ENCODE measurements around the gene GOLGA7B.

Gene GOLGA7B

DNA sequence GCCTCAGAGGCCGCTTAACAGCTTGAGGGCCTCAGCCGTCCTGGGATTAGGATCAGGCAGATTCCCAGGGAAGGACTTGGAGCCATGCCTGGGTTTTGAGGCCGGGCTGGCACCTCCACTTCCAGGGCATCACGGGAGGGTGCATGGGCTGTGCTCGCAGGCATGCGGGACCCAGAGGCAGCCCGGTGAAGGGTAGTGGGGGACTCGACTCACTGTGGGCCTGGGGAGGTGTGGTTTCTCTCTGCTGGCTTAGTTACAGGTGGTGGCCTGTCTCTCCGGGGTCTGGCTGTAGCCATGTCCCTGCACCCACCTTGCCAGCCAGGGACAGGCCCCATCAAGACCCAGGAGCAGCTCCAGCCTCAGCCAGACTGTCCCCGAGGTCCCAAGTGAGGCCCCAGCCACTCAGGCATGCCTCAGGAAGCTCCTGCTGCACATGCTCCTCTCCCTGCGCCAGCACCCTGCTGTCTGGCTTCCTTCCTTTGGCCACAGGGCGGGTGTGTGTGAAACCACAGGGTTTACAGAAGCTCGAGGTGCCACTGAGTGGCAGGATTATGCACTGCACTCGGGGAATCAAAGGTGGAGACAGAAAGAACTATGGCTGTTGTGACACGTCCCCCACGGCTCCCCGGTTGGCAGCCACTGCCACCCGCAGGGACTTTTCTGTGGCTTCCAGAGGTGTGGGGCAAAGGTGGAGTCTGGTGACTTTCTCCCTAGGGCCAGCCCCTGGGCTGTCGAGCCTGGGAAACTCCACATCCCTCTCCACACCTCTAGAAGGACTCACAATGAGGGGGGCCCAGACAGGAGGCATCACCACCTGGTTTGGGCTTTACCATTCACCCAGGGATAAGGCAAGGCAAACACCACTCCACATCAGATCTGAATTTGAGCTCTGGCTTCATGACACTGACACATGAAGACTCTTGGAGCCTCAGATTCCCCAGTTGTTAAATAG, 19.7 kb downstream of the GOLGA7B start:
- peak; percentile 67 for DNase-seq

DNA sequence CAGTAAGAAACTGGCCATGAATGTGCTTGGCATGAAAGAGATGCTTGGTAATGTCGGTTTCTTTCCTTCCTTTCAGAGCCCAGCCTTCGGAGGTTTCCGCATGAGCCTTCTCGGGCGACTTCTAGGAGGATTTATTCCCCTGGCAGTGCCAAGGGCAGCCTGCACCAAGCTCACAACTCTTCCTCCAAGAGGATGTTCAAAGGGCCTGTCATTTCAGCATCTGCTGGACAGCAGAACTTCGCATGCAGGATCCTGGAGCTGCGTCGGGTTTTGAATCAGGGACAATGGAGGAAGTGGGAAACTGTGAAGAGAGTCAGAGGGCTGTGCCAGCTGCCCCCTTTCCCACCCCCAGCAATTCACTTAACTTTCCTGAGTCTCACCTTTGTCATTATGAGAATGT, 21.3 kb downstream of the GOLGA7B start:
- DNase-seq = no peak

DNA sequence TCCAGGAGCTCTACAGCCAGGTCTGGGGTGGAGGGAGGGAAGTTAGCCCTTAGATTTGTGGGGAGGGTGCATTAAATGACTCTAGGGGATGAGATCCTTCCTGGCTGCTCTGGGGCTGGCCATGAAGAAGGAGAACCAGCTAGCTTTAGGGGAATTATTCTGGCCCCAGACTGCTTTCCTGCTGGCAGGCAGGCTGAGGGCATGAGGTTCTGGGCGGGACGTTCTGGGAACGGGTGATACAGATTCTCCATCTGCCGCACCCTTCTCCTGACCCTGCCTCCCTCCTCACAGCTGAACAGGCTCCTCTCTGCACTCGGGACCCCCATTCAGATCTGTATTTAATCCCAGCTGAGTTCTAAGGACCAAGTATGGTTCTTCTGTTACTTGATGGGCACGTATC, 23.9 kb downstream of the GOLGA7B start:
- no peak for DNase-seq

DNA sequence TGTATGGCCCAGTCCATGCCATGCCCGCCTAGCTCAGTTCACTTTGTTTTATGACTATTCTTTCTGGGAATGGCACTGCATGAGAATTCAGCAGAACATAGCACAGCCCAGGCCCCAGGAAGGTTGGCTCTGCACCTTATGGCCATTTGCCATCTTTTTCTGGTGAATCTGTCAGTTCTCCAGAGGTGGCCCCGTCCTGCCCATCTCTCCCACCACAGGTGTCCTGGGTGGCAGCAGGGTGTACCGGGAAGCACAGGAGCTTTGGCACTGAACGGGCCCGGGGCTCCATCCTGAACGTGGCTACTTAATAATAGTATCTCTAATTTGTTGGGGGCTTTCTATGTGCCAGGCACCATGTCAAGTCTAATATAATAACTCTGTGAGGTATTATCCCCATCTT, 24.7 kb downstream of the GOLGA7B start:
- DNase-seq = no peak

DNA sequence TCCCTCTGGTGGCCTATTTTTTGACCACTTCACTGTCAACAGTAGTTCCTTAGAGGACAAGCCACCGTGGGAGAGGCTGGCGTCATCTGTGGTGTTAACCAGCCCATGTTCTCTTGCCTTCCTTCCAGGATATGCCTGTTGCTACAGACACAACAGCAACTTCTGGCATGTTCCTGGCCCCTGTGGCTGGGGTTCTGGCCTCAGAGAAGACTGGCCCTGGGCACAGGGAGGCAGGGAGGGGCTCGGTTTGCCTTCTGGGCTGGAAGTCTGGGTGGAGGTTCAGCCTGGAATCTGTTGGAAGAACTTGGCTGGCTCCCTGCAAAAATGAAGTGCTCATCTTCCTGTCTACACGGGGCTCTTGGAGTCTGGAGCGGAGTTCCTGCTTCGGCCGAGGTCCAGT, 25.7 kb downstream of the GOLGA7B start:
- no peak for DNase-seq

DNA sequence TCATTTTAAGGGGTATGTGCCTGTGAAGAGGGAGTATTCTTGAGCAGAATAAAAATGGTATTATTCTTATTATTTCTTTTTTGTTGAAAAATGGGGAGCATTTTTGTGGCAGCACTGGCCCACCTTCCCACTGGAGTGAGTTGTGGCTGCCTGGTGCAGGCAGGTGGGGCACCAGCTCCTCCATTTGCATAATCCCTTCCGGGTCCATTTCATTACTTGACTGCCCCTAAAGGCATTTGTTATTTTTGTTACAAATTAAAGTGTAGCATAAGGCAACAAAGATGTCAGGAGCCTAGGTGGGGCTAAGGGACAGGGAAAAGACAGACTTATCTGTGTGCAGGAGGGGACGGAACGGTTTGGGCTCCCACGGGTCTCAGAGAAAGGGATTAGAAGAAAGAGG, 26.8 kb downstream of the GOLGA7B start:
- no peak for DNase-seq

DNA sequence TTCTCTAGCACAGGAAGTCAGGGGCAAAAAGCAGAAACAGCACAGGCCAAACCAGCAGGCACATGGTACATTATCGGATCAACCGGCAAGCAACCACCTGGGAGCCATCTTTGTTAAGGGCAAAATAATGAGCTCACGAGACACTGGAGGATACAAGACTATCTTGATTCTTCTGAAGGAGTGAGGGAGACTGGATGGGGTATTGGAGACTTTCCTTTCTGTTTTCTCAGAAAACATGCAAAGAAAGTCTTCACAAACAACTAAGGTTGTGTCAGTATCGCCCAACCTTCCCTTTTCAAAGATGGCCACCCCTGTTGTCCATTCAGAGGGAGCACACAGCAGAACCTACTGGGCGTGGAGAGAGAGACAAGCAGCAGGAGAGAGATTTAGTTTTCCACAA, 29.6 kb downstream of the GOLGA7B start:
- DNase-seq = no peak

DNA sequence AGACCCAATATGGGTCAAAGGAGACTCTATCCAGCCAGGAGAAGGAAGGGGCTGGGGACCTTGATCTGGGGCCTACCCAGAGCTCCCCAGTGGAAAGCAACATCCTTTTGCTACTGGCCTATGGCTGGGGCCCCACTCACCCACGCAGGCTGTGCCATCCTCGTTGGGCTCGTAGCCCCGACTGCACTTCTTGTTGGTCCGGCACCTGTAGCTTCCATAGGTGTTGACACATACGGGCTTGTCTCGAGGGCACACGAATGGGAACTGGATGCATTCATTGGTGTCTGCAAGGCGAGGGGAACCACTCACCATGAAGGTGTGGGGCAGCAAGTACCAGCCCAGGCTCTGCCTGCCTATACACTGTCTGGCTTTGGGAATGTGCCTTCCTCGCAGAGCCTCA, 30.5 kb downstream of the GOLGA7B start:
- DNase-seq = no peak

DNA sequence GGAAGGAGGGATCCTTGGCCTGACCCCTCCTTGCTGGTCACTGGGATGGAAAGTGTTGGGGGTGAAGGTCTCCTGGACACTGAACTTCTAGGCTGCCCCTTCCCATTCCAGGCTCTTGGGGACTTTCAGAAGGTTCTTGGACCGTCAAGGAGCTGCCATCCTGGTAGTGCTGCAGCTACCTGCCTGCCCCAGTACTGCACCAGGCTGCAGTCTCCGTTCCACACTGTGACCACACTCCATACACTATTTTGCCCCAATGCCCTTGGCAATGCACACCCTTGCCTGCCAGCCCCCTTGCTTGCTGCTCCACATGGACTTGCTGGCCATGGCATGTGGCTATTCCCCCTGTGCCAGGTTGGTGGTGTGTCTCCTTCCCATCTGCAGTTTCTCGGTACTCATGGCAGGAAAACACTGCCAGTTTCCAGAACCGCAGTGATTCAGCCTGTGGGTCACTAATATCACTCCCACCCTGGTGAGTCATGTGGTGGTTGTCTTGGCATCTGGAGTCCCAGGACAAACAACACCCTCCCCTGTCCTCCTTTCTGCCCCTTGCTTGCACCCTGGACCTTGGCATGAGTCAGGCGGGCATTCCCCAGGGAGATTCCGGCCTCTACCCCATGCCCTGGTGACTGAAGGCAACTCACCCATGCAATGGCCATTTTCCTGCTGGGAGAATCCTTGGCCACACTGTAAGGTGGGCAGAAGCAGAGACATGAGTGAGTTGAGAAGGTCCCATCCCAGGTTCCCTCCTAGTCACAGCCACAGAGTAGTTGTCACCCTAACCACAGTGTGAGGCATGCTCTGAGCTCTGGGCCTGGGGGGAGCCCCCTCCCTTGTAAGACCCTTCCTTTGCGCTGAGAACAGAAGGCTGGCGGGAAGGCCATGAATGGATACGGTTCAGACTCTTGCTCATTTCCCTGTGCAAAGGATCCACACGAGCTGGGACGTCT, 32.8 kb downstream of the GOLGA7B start:
- no peak for DNase-seq

DNA sequence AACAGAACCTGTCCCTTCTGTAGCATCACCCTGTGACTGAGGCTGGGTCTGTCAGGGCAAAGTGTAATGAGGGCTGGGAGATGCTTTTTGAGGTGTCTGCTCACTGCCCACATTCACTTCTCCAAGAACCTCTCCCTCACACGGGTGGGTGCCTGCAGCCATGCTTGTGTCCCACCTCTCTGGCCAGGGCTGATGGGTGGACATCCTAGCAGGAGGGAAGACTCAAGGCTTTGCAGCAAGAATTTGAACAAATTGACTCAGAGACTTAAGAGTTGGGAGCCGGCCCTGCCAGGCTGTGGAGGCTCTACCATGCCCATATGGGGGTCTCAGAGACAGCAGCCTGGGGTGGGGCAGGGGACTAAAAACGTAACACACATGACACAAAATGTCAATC, 33.4 kb downstream of the GOLGA7B start:
- no peak for DNase-seq

DNA sequence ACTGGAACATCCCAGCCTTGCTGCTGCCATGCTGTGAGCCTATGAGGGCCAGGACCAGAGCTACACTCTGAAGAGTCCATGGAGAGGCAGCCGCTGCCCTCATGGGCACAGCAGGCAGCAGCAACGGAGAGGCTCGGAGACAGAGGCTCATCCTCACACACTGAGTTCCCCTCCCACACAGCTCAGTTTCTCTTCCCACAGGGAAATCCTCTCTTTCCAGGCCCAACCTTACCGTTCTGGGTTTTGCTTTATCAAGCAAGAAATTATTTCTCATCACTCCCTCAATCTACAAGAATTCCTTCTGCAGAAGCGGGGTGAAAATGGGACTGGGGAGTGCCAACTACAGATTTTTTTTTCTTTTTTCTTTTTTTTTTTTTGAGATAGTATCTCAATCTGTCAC, 36.6 kb downstream of the GOLGA7B start:
- DNase-seq = no peak

DNA sequence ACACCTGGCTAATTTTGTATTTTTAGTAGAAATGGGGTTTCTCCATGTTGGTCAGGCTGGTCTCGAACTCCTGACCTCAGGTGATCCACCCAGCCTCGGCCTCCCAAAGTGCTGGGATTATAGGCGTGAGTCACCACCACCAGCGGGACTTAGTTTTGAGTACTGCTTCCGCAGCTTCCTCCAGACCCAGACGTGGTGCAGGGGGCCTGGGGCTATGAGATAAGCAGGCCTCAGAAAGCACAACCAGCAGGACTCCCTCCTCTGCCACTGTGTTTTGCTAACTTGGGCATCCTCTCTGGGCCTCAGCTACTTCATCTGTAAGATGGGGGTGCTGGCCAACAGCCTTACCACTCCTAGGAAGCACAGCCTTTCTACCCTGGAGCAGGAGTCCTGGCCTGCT, 37.8 kb downstream of the GOLGA7B start:
- no peak for DNase-seq

DNA sequence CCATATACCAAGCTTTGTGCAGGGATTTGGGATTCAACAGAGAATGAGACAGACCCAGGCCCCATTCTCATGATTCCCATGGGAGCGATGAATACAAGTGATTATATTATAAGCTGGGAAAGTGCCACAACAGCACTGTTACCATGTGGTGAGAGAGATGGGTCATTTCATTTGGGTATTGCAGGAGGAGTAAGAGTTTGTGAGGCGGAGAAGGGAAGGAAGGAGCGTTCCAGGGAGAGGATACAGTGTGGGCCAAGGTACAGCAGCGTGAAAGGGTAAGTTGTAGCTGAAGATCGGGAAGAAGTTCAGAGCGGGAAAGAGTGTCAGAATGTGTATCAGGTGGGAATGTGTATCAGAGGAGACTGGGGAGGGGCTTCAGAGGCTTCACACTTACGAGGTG, 38.5 kb downstream of the GOLGA7B start:
- DNase-seq = no peak

DNA sequence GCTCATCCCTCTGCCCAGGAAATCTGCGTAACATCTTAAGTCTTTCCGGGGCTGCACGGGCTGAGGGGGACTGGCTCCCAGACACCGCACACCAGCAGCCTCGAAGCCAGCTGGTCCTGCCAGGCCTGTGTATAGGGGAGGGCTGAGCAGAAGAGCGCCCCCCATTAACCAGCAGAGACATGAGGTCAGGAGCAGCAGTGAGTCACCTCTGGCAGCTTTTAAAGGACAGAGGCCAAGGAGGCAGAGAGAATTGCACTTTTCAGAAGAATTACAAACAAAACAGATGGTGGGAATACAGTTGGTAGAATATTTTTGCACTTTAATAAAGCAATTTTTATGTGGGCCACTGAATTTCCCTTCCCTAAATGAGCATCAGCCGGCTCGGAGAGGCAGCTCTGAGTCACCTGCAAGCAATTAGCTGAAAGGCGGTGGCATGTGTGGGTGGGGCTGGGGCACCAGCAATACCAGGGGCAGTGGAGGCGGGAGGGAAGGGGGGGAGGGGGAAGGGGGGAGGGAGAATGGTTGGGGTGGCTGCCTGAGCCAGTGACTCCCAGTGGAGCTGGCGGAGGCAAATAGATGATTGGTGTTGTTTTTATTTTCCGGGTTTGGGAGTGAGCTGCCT, 39.1 kb downstream of the GOLGA7B start:
- DNase-seq = no peak

DNA sequence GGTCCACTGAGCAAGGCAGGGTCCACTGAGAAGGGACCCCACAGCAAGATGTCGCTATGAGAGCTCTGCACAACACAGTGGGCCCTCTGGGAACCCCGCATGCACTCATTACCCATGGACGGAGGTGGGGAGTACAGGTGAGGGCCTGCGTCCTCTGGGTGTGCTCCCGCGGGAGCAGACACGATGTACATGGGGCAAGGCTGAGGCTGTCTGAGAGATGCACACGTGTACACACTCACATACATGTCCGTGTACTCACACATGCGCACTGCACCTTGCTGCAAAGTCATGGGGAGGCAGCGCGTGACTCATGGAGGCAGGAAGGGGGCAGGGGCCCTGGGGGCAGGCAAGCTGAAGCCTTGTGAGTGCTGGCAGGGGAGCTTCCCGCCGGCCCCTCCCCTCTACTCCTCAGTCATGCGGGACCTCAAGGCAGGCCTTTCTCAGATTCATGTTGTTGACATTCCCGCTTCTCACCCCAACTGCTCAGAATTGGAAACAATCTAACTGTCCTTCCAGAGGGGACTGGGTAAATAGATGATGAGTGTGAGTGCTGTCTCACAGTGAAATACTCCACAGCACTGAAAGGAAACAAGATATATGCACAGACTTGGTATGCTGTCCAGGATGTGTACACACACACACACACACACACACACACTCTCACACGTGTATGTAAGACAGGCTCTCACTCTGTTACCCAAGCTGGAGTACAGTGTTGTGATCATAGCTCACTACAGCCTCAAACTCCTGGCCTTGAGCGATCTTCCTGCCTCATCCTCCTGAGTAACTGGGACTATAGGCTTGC, 40.0 kb downstream of the GOLGA7B start:
- DNase-seq = no peak

DNA sequence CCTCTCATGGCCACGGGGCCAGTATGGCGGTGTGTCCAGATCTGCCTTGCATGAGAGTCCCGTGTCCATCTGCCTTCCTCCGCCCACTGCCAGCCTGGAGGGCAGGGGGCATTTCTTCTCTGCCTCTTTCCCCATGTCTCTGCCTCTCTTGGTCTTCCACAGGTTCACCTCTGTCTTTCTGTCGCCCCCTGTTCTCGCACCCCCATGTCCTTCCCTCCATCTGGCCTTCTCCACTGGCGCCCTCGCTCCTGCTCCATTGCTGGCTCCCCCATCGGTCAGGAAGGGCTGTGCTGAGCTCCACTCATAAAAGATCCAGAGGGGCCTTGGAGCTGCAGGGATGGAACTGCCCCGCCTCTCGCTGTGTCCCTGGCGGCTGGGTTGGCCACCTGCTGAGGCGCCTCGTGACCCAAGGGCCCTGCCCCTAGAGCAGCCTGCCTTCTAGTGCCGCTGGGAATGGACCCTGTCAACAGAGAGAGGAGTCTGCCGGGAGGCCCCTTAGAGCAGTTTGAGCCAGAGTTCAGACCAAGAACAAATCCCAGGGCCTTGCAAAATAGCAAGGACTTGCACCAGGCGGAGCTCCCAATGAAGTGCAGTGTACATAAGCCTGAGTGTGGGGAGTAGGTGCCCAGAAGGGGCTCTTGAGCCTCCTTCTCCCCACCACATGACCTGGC, 42.0 kb downstream of the GOLGA7B start:
- no peak for DNase-seq

DNA sequence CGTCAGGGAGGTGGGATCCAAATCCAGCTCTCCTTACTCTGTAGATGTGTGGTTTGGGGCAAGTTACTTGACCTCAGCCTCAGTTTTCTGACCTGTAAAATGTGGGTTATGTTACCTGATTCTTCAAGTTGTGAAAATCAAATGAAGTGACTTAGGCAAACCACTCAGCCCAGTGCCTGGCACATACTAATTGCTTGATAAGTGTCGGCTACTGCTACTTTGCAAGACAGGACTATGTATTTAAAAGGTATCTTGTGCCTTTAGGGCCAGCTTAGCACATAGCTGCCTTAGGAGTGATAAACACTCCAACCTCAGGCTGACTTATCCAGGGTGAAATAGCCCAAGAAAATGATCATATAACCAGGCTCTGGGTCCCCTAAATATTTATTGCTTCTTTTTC, 42.9 kb downstream of the GOLGA7B start:
- no peak for DNase-seq

DNA sequence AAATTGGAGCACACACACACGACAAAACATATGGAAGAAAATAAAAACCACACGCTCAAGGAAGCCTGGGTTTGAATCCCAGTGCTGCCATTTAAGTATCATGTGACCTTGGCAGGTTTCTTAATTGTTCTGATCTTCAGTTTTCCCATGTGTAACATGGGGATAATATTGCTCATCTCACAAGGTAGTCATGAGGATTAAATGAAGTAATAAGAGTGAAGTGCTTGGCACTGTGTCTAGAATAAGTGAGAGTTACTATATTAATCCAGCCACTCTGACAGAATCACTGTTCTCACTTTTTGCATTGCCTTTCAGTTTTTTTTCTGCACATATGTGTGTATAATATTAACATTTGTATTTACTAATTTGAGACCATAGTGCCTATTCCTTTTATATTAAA, 43.3 kb downstream of the GOLGA7B start:
- no peak for DNase-seq

DNA sequence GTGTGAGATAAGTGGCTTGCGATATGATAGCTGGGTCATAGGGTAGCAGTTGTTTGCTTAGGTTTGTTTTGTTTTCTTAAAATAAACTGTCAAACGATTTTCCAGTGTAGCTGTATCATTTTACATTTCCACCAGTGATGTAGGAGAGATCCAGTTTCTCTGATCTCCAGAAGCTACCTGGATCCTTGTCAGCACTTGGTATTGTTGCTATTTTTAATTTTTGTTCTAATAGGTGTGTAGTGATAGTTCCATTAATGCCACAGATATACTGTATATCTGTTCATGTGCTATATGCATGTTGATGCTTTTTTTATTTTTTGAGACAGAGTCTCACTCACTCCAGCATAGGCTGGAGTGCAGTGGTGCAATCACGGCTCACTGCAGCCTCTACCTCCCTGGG, 44.4 kb downstream of the GOLGA7B start:
- DNase-seq = no peak

DNA sequence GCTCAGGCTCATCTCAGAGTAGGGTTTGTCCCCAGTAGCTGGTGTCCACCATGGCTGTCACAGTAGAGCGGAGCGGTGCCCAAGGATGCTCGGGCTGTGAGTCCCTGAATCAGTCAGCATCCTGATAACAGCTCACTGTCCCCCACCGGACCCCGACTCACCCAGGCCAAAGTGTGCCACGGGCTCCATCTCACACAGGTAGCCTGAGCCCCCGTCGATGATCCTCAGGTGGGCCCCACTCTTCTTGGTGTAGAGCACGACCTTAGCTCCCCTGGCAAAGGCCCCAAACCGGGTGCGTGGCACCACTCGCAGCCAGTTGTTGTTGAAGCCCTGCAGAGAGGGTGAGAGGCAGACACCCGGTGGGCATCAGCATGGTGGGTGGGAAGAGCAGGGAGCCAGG, 45.4 kb downstream of the GOLGA7B start:
- DNase-seq = no peak

DNA sequence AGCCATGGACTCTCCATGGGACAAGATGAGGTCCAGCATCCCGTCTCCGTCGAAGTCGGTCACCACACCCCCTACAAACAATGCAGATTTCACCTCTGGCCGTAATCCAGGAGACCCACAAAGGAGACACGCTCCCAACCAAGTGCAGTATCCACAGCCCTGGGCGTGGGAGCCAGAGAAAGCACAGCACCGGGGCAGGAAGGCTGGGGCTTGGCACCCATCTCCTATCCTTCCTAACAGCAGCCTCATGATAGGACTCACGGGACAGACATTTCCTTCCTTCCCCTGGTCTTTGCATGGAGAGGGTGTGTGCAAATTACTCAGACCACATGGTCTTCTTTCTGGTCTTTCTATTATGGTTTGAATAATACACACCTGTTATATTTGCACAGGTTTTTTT, 46.3 kb downstream of the GOLGA7B start:
- no peak for DNase-seq

Data from T-helper 9 cell (primary cell).